ENCODE results near the gene SNRPB.
A peak's percentile ranks its signal among the peaks of the same experiment; 100 is the strongest.
"Not testable (repeated sequence)": the region's sequence is repeated elsewhere in the genome, so short reads cannot be mapped to it uniquely, and the experiment has no call there.

Gene SNRPB

DNA sequence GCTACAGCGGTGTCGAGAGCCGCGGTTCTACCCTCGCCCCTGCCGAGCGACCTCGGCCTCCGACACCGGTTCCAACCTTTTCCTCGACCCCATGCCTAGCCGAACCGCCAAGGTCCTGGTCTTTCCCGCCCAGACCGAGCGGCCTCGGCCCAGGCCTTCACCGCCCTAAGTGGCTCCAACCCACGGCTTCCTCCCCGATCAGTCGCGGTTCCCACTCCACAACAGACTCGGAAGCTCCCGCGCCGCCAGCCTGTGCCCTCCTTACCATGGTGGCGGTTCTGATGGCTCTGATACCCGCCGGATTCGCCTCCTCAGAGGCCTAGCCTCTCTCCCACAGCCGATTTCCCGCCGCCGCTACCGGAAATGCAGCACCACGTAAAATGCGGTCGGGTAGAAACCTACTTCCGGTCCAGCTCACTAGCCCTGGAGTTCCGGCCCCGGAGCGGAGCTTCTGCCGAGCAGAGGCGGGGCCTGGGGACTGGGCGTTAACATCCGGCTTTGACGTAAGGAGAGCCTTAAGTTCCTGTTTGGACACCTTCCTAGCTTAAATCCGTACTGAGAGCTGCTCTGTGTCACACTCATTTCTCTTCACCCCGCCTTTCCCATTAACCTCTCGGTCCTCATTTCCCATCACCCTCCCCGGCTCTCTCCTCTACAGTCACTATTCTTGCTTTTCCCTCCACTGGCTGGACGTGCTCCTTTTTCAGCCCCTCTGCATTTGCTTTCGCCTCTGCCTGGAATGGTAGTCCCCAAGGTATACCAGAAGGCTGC lies at the start of gene SNRPB:
Gene SNRPB (minus strand): TSS at position 367 of the 771 bp plus-strand sequence. CDS start 99 bp downstream, at position 268.
- peak; percentile 93 for DNase-seq

- DNase-seq: no peak
Measured at GRCh38 chr20:2519115-2519809, 48.7 kb upstream of the SNRPB start.

GRCh38 chr20:2518558-2518957 lies 48.0 kb upstream of the SNRPB start:
- no peak for DNase-seq

- no peak for DNase-seq
Measured at GRCh38 chr20:2518096-2518495, 47.5 kb upstream of the SNRPB start.

GRCh38 chr20:2516399-2516798 lies 45.8 kb upstream of the SNRPB start:
- no peak for DNase-seq

GRCh38 chr20:2515203-2515602 lies 44.6 kb upstream of the SNRPB start:
- DNase-seq: no peak

- no peak for DNase-seq
Measured at GRCh38 chr20:2509794-2510193, 39.2 kb upstream of the SNRPB start.

- no peak for DNase-seq
Measured at GRCh38 chr20:2509468-2509781, 38.8 kb upstream of the SNRPB start.

- peak; percentile 47 for DNase-seq
Measured at GRCh38 chr20:2508631-2509467, 38.3 kb upstream of the SNRPB start, which contains the start of gene ZNF343. TSS of gene ZNF343 (minus strand) at chr20:2508915. CDS start at chr20:2493895, 15,020 bp downstream.

DNA sequence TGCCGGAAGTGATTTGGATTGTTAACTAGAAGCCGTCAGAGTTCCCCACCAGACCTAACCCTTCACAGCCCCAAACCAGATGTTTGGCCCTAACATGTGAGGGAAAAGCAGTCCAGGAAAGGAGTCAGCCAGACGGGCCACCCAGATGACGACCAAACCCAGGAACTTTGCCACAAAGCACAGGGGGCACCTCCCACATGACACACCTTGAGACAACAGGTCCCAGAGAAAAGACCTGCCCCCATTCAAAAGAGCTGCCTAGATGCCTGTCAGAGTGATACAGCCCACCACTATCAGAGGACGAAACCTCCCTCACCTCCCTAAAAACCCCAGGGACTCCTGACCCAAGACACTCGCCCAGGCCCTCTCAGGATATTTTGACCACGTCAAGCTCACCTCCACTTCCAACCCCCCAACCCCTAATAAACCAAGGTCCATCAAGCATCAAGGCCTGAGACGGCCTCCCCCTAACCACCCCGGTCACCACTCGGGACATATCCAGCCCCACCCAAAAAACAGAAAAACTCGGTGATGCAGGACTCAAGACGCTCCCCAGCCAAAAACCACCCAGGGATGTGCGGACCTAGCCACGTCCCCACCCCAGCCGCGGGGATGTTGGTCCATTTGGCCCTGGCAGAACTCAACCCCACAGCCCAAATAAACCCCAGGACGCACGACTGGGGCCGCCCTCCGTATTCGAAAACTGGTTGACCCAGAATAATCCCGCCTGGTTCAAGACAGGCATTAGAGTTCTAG lies 37.5 kb upstream of the SNRPB start:
- no peak for DNase-seq

DNA sequence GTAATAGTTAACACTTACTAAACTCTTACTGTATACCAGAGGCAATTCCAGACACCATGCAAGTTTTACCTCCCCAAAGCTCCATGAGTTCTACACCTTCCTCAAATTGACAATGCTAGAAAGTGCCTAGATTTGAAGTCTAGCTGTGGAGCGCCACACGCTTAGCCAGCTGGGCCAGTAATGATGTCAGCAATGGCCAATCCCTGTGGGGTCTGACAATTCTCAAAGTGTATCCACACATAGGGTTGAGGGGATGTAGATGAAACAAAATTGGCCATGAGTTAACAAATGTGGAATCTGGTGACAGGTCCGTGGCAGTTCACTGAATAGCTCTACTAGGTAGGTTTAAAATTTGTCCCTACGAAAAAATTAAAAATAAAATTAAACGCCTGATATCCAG lies 36.9 kb upstream of the SNRPB start:
- no peak for DNase-seq

- DNase-seq: not testable (repeated sequence)
Measured at GRCh38 chr20:2506426-2506825, 35.8 kb upstream of the SNRPB start.

- DNase-seq: not testable (repeated sequence)
Measured at GRCh38 chr20:2504803-2505202, 34.2 kb upstream of the SNRPB start.

DNA sequence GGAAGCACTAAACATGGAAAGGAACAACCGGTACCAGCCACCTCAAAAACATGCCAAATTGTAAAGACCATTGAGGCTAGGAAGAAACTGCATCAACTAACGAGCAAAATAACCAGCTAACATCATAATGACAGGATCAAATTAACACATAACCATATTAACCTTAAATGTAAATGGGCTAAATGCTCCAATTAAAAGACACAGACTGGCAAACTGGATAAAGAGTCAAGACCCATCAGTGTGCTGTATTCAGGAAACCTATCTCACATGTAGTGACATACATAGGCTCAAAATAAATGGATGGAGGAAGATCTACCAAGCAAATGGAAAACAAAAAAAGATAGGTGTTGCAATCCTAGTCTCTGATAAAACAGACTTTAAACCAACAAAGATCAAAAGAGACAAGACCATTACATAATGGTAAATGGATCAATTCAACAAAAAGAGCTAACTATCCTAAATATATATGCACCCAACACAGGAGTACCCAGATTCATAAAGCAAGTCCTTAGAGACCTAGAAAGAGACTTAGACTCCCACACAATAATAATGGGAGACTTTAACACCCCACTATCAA lies 32.3 kb upstream of the SNRPB start:
- DNase-seq: not testable (repeated sequence)

DNA sequence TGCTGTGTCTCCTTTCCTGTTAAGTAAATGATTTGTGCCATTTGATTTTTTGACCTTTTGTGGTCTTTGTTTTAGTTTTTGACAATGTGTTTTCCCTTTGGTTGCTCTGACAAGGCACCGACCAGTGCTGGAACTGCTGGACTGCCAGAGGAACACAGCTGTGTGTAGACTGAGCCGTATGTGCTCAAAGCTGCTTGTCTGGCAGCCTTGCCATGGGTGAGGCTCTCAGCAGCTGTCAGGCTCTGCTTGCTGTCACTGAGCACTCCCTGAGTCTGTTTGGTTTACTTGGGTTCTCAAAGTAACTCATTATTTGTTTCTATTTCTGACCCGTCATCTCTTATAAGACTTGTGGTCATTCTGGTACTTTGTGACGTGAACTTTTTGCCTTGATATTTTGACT lies 15.1 kb upstream of the SNRPB start:
- DNase-seq: no peak

DNA sequence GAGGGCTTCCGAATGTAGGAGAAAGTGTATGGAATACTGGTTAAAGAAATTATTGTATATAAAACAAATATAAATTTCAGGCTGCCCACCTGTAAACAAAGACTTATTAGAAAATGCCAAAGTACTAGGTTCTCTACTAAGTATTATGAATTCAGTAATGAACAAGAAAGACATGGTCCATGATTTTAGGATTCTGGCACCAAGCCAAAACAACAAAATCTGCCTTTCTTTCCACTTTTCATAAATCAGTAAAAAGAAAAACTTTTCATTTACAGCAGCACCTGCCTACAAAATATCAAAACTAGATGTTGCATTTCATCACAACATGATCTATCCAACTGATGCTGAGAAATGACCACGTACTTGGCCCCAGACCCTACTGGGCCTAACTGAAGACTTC lies 14.5 kb upstream of the SNRPB start:
- DNase-seq: no peak

DNA sequence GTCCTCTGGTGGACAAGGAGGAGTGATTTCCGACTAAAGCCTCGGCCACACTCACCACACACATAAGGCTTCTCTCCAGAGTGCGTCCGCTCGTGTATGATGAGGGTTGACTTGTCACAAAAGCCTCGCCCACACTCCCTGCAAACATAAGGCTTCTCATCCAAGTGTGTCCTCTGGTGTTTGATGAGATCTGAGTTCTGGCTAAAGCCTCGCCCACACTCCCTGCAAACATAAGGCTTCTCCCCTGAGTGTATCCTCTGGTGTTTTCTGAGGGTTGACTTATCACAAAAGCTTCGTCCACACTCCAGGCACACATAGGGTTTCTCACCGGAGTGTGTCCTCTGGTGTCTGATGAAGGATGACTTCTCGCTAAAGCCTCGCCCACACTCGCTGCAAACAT lies 12.9 kb upstream of the SNRPB start:
- no peak for DNase-seq

DNA sequence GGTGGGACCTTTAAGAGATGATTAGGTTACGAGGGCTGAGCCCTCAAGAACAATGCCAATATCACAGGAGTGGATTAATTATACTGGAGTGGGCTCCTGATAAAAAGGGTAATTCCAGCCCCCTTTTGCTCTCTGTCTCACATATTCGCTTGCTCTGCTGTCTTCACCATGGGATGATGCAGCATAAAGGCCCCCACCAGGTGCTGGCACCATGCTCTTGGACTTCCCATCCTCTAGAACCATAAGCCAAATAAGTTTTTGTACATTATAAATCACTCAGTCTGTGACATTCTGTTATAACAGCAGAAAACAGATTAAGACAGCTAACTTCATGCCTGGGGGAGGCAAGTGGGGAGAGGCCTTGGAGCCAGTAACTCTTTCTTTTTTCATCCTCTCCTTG lies 9.8 kb upstream of the SNRPB start:
- DNase-seq: no peak

DNA sequence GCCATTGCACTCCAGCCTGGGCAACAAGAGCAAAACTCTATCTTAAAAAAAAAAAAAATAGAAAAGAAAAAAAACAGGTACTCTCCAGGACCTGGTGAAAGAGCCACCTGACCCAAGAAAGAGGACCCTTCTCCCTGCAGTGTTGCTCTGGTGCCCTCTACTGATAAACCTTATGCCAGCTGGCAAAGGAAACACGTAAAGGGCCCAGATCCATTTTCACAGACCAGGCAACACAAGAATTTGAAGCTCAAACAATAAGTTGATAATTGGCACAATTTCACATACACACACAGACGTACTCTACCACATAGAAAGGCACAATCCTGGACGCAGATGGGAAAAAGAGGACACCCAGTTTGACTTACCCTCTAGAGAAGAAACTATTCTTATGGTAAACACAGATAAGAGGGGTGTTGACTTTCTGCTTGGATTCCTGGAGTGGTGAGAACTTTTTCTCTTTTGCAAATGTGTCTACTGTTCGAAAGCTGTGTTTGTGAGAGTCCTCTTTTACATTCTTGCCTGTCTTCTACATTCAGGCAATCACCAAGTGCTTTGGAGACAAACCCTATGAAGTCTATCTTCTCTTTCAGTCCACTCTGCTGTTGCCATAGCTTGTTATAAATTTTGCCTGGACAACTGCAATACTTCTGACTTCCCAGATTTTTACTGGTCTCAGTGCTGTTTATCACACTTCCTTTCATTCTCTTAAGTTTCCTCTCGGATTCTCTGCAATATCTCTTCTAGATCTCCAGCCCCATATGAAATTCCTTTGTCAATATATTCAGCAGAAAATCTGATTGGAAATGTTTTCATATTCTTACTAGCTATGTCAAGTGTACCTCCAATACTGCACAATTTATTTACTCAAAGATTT lies 6.4 kb upstream of the SNRPB start:
- no peak for DNase-seq

DNA sequence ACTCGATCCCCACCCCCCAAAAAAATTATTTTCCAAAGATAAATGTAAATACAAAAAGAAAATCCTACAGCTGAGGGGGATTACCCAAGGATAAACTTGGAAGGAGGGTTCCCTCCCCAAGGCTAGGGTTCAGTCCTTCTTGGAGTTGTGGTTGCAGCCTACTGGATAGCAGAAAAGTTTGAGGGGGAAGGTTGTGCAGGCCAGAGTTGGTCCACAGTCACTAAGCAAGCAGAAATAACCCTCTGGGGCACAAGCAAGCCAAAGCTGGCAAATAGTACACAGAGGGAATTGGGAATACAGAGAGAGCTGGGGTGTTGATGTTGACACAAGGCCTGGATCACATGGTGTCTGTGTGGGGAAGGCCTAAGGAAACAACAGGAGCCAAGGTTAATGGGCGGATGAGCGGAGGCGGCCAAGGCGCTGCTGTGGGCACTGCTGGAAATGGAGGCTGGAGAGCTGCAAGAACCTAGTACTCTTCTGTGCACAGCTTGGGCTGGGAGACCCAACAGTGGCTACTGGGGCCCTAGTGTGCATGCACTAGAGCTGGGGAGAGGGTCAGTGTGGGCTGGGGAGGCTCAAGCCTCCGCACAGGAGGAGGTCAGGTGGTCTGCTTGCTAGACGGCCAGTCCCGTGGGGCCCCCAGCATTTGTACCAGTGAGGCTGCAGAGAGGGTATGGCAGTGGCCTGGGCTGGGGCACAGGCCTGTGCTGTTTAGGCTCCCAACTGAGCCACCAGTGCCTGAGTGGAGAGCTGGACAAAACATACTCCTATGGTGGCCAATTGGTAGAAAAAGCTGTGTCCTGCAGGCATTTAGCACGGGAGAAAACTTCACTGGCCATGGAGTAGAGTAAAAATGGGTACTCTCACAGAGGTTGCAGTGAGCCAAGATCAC lies 5.5 kb upstream of the SNRPB start:
- DNase-seq: no peak
